ENCODE measurements around the gene GRM1.

Gene GRM1

DNA sequence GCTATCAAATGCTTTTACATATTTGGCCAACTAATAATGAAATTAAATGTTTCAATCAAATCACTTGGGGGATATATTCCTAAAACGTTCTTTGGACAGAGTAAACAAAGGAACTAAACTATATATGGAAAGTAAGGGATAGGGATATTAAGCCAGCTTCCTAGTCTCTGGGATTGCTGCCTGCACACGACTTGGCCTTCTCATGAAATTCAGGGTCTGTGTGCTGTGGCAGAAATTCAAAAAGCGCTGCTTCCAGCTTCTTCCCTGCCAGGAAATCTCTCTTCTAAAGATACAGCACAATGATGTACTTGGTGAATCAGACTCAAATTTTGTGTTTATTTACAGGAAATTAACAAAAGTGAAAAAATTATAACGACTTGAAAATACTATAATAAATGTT lies 308.5 kb downstream of the GRM1 start:
- DNase-seq = no peak

DNA sequence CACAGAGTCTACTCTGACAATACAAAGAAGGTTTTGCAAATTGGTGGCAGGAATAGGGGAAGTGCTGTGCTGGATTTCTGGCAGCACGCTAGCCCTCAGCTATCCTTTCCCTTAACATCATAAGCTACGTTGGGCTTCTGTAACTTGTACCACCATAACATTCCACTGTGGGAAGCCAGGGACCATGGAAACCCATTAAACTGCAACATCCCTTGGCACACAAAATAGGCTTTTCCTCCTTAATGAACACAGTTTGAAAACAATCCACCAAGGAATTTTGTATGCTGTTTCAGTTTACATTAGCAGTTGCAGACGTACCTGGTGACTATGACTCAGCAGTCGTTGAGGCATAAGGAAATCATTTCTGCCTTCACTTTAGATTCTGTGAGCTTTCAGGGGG lies 310.9 kb downstream of the GRM1 start:
- DNase-seq = no peak

DNA sequence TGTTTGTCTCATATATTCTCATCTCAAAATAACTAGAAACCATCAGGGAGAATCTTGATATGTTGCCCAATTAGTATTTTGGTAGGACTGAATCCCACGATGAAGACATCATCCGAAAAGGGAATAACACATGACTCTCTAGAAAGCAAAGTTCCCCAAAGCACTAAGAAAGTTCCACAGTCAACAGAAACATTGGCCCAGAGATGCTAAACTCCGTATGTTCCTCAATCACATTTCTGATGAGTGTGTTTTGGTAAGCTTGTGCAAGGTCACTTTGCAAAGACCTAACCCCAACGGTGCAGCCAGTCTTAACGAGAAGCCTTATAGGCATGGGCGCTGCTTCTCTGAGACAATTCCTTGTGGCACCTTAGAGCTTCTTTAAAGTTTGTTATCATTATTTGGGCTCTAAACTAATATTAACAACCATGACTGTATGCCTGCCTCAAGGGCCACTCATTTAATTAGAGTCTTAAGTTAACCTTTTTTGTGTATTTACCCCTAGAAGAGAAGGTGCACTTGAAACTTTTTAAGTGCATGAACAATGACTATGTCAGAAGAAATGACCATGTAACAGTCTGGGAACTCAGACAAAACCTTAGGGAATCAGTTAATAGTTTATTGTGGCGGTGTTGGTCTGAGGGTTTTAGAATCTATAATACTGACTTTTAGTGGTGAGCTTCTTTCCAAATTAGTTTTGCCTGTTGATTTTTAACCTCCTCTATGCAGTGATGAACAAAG lies 312.8 kb downstream of the GRM1 start:
- no peak for DNase-seq

DNA sequence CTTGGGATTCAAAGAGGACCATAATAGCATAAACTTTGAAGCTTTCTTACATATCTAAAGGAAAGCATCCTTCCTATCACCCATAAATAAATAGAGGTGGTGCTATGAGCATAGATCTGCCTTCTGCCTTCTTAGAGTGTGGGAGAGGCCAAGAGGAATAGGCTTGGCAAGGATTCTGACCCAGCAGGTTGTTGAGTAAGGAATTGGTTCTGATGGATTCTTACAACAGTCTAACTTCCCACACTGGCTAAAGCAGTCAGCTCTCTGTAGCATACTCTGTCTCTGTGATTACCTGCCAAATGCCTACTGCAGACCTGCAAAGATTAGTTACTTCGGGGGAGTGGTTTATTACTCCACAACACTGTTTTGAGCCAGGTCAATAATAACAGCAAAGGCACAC lies 316.7 kb downstream of the GRM1 start:
- no peak for DNase-seq

DNA sequence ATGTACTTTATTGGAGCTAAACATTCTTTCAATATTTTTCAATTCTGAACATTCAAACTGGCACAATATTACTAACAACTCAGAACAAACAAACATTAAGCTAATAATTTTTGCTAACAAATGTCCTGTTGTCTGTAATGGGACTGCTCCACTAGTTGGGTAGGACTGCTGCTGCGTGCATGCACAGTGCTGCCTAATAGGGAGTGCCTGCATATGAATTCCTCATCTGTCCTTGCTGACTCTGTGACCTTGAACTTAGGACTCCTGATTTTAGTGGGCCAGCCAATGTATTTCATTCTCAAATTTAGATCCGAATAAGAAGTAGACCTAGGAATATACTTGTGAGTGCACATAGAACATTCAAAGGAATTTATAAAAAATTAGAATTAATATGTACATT lies 318.2 kb downstream of the GRM1 start:
- no peak for DNase-seq

DNA sequence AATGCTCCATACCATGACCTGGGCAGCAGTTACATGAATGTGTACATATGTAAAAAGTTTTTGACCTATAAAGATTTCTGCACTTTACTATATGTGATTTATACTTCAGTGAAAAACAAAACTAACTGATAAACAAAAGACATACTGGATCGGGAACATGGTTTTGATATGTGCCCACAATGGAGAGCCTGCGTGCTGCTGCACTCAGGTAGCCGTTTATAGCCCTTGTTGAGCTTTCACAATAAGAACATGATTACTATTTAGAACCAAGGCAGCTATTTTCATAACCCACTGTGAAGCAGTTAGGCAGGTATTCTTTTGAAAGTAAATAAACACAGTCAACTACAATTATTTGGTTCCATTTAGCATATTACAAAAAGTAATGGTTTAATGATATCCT lies 318.8 kb downstream of the GRM1 start:
- no peak for DNase-seq

DNA sequence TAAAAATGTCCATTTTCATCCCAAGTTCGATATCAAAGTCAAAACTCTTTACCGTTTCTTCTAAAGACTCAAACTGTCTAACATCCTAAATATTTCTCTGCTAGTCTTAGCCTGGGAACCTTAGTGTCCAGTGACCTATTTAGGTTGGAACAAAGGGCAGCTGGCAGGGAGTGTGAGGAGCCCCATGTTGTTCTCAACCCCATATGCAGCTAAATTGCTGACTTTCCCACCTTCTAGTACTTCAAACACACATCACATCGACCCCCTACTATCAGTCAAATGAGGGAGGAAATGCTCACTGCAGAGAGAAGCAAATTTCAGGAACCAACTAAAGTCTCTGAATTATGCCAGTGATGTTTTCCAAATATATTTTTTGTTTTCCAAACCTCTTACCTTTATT lies 322.2 kb downstream of the GRM1 start:
- DNase-seq = no peak

DNA sequence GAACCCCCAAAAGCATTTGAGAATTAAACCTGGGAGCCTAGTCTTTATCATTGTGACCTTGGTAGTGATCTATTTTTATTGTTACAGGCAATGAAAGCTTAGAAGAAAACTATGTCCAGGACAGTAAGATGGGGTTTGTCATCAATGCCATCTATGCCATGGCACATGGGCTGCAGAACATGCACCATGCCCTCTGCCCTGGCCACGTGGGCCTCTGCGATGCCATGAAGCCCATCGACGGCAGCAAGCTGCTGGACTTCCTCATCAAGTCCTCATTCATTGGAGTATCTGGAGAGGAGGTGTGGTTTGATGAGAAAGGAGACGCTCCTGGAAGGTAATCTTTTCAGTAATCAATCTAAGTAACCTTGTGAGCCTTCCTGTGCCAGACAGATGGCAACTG lies 323.3 kb downstream of the GRM1 start:
- DNase-seq = no peak

DNA sequence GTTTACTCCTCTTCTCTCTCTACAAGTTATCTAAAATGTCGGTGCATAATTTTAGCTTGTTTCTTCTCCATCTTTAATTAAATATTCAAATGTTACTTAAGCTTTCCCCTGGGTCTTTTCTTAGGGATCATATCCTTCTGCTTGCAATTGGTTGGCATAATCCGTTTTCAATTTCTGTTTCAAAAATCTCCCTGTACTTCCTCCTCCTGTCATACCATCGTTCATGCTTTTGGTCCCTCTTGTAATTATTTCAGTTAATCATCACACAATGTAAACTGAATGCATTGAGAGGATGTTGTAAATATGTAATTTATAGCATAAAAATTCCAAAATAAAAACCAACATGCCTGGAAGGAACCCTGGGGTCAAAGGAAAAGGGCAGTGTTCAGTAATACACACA lies 325.6 kb downstream of the GRM1 start:
- DNase-seq = no peak

DNA sequence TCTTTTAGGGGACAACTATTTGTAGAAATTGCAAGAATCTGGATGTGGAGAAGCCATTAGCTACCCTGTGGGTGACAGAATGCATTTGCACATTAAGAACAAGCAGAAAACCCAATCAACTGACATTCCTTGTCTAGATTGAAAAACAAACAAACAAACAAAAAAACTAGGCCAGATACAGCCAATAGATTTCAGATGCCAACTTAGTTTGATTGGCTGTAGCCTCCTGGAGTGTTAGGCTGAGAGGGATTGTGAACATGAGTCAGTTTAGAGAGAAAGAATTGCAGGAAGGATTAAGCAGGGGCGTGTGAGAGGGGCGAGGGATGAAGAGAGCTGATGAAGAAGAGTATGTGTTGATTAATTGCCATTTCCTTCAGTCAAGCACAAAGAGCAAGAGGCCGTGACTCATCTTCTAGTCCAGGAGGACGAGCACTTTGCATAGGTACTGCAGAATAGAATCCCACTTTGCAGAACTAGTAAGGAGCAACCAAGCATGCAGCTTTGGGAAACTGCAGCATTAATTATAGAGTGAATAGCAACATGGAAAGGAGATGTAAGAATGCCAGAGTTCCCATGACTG lies 326.7 kb downstream of the GRM1 start:
- DNase-seq = no peak

DNA sequence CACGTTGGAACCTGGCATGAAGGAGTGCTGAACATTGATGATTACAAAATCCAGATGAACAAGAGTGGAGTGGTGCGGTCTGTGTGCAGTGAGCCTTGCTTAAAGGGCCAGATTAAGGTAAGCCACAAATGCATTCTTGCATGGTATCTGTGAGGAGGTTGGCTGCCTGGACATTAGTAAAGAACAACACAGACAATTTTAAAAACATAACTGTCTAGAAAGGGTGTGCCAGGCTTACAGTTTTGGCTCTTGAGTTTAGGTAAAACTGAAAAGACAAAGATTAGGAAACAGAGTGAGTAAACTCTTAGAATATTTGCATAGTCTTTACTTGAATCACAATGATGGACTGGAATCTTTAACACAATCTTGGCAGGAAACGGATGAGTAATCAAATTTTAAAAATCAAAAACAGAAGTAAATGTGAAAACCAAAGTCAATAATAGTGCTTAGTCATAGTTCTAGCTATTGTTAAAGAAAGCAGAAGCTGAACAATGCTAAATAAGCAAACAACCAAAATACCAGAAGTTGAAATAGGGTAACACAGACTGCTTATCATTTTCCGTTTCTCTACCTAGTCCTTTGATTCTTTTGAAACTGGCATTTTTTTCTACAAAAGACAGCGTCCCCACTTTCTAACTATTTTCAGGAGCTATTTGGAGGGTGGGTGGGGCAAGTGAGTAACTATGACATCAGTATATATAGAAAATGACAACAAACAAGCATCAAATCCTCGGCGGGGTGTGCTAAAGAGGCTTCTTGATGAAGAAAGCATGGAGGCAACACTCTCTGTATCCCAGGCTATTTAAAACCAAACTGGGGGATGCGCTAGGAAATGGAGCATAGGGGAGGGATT lies 328.9 kb downstream of the GRM1 start:
- no peak for DNase-seq

DNA sequence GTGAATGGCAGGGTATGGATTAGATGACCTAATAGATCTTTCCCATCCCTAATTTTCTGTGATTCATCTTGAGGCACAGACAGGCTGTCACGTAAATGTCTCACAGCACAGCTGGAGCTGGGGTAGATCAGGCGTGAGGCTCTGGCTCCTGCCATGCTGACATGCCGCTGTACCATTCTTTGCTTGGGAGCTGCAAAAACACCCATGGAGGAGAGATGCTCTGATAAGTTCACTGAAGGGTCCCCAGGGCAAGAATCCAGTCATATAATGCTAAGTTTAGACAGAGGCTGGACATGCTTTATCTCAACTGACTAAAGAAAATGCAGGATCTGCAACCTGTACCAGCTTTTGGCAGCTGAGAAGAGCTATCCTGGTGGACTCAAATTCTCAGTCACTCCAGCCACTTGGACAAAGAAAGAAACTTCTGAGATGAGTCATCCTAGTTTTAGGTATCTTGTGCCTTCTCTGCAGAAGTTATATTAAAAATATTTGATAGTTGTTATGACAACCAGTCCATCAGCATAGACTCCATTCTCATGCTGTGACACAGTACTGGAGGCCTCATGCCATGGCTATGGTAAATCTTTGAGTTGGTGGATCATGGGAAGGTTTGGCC lies 329.7 kb downstream of the GRM1 start:
- no peak for DNase-seq

DNA sequence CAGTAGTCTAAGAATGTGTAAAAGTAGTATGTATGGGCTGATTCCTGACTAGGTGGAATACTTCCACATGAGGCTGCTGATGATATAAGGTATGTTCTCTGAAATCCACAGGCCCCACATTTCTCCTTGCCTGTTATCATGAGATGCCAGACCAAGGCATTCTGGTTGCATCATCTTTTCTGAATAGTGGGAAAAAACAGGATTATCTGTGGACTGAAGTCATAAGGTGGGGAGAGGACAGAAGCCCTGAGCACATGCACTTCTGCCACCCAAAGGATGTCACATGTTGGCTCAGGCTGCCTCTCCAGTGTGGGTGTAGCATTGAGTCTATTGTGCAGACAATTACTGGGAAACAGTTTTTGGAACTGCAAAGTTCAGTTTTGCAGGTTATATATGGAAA lies 330.3 kb downstream of the GRM1 start:
- no peak for DNase-seq

DNA sequence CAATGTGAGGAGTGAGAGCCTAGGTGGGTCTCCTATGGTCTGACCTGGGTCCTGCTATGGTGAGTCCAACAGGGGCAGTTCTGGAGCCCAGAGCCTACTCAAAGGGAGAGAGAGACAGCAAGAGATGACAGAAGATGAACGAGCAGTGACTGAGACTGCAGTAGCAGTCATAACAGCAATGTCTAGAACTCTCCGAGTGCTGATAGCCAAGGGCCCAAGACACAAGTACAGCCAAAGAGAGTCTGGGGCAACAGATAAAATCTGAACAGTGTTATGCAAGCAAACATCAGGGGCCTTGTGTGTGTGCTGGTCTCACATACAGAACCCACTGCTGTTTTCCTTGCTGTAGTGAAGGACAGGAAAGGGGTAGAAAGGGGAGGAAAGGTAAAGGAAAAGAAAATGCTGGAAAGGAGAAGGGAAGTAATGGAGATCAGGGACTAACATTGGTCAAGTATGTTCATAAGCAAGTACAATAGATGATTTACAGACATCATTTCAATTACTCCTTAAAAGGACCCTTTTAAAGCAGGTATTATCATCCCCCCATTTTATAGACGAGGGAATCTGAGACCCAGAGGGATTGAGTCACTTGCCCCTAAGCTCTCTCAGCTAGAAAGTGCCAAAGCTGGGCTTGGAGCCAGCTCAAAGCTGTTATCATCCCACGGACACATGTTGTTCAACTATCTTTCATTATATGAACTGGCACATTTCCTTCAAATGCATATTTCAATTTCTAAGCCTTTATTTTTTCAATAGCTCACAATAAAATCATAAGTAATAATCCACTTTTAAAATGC lies 332.5 kb downstream of the GRM1 start:
- DNase-seq = no peak

DNA sequence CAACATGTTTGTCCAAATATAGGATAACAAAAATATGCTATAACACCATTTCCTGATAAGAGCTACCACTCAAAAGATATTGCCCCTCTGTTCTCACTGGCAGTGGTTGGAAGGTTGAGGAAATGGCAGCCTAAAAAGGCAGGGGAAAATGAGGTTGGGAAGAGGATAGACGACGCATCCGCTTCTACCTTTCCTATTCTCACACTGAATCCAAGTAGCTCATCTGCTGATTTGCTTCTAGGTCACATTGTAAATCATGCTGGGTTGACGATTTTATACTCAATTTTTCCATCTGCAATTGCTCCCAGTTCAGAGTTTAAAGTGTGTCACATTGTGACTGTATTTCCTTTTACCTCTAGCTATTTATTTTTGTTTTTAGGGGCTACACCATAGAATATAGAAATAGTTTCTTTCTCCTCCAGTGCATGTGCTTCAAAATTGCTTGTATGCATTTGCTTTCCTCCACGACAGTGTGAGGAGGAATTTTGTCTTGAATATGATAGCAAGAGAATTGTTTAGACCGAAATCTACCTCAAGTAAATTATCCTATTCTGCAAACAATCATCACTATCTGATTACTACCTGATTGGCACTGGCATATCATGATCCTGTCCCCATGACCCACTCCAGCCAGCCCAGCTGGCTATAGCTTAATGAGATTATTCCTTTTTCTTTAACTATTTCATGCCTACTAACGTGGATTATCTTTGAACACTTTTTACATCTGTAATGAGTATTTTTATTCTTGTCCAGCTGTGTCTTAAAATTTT lies 335.2 kb downstream of the GRM1 start:
- DNase-seq = no peak

DNA sequence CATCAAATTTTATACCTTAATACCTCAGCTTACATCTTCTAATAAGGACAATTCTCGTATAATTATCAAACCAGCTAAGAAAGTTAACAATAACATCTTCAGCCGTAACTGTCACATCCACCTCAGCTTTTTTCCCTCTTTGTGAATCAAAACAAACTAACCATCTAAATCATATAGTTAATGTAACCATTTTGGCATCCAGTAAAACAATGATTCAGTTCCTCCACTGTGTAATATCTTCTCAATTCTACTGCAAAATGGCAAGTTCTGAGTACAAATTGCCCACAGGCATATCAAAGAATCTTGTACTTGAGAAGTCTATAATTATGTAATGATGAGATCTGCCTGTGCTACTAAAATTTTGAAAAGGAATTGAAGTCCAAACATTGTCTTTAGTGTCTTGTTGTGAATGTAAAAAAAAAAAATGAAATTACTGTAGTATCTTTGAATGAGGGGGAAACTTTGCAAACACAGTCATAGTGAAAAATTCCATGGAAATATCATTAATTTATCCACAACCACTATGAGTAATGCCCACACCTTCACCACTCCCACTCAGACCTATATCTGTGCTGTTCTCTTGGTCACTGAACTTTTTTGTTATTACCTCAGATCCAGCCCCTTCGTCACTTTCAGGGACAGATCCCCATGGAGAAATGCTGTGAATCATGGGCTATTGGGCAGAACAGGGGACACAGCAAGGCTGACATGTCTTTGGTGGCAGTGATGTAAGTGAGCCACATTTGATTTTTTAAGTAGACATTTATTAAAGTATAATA lies 336.1 kb downstream of the GRM1 start:
- DNase-seq = no peak

DNA sequence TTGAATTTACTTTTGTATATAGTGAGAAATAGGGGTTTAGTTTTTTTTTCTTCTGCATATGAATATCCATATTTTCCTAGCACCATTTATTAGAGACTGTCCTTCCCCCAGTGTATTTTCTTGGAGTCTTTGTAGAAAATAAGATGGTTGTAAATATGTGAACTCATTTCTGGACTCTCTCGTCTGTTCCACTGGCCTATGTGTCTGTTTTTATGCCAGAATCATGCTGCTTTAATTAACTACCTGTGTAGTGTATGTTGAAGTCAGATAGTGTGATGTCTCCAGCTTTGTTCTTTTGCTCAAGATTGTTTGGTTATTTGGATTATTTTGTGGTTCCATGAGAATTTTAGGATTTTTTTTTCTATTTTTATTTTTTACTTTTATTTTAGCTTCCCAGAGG lies 338.2 kb downstream of the GRM1 start:
- no peak for DNase-seq

DNA sequence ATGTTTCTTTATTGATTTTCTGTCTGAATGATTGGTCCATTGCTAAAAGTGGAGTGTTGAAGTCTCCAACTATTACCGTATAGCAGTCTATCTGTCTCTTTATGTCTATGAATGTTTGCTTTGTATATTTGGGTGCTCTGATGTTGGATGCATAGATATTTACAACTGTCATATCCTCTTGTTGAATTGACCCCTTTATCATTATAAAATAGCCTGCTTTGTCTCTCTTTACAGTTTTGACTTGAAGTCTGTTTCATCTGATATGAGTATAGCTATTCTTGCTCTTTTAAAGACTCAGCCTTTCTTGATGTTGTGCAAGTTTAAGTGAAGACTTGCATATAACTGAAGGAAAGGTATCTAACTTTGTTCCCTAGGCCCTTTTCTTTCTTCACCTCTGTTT lies 341.0 kb downstream of the GRM1 start:
- no peak for DNase-seq

DNA sequence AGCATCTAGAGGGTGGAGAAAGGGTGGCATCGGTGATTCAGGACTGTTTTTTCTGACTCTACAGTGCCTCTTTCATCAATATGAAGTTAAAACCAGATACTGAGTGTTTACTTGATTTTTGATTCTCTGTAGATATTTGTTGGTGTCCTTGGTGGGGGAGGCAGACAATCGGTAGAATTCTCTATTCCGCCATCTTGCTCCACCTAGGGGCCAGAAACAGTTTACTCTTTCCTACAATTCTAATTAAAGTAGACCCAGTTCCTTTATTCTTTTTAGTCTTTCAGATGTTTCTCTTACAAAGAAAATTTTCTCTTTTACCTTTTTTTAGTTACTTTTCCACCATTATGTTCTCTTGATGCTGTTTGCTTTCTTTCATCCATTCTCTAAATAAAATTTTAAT lies 352.6 kb downstream of the GRM1 start:
- DNase-seq = no peak

DNA sequence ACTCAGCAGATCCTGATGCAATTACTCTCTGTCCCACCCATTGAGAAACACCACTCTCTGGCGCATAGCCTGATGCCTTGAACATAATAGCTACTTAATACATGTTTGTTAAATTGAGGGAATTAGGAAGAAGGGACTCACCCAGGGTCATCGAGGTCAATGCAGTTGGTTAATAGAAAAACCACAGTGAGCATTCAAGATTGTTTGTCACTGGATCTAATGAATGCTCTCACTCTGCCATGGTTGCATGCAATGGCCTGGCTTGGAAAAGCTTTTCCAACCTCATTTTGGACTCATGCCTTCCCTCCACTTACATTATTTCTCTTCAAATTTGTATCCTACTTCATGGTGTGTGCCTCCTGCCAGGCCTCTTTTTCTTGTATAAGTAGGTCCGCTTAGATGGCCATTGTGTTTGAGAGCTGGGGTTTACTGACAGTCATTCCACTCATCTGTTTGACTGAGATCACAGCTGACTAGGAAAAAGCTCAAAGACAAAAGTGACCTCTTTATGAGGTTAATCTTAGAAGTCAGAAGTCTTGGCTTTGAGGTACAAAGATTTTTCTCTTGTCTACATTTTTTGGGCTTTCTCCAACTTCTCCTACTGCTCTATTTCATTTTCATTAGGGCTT lies 360.0 kb downstream of the GRM1 start:
- no peak for DNase-seq

DNA sequence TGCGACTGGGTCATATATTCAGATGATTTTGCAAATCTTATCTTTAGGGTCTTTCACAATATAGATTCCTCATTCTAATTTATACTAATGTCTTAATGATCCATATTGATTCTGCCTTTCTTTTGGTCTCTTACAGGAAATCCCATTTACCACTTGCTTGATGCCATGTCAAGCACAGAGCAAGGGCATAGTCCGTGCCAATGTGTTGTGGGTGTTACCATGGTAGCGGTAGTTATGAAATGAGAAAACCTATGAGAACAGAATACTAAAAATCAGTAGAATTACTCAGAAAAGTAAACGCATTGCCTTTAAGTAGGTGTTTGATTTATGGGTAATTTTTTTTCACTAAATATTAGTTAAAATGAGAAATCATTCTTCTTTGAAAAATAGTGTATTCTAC lies 360.9 kb downstream of the GRM1 start:
- no peak for DNase-seq

Measured in activated CD4-positive, alpha-beta T cell treated with anti-CD3 and anti-CD28 coated beads for 1 hour (primary cell).